Mucosa of rectum (tissue), 2 donors: ENCODE data around the gene SMIM44.

Experiments
- H3K27ac ChIP-seq, 2 donors: one replicate each; pipeline ENCODE4 v1.7.0; 2013; ENCODE audit warnings: inconsistent platforms in 2 of 2, low read depth in 2 of 2, low read length in 2 of 2
- H3K27me3 ChIP-seq, 2 donors: one replicate each; pipeline ENCODE4 v1.7.0; 2013; ENCODE audit warnings: low read length in 2 of 2; ENCODE audit not compliant: control insufficient read depth in 2 of 2, insufficient read depth in 2 of 2
- H3K36me3 ChIP-seq, 2 donors: one replicate each; pipeline ENCODE4 v1.7.0; 2013; ENCODE audit warnings: low read length in 2 of 2; ENCODE audit not compliant: control insufficient read depth in 2 of 2, insufficient read depth in 2 of 2
- H3K4me1 ChIP-seq, 2 donors: one replicate each; pipeline ENCODE4 v1.7.0; 2013; ENCODE audit warnings: low read length in 2 of 2, mild to moderate bottlenecking in 1 of 2; ENCODE audit not compliant: control insufficient read depth in 2 of 2, insufficient read depth in 2 of 2
- H3K4me3 ChIP-seq, 2 donors: one replicate each; pipeline ENCODE4 v1.7.0; 2013; ENCODE audit warnings: low read length in 2 of 2
- H3K9ac ChIP-seq, 2 donors: one replicate each; pipeline ENCODE4 v1.7.0; 2013; ENCODE audit warnings: low read length in 2 of 2, low read depth in 1 of 2, mild to moderate bottlenecking in 1 of 2
- H3K9me3 ChIP-seq, 2 donors: one replicate each; pipeline ENCODE4 v1.7.0; 2013; ENCODE audit warnings: low read length in 2 of 2; ENCODE audit not compliant: control insufficient read depth in 2 of 2
- donor health status: healthy.
- donor health status: Normal muscosa, but diverticular disease.

Gene SMIM44

DNA sequence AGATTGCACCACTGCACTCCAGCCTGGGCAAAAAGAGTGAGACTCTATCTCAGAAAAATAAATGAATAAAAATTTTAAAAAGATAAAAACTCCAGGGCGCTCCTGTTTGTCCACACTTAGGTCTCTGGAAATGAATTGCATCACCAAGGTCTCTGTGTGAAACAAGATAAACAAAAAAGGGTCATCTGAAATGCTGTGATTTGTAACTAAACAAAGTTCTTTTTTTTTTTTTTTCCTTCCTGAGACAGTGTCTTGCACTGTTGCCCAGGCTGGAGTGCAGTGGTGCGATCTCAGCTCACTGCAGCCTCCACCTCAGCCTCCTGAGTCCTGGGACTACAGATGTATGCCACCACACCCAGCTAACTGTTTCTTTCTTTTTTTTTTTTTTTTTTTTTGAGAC is 34.4 kb upstream of the SMIM44 start:
- Histone ChIP-seq H3K27me3 (no peaks in the 10 kb centered on the region), H3K9me3 (no peaks in the 10 kb centered on the region), H3K4me1 (peaks cover 0 to 2% of the 10 kb centered on the region in 2 donors), H3K27ac (no peak overlapping the region), H3K36me3 (peaks cover 7 to 19% of the 10 kb centered on the region in 2 donors), H3K9ac (no peak overlapping the region), H3K4me3 (no peak overlapping the region)

DNA sequence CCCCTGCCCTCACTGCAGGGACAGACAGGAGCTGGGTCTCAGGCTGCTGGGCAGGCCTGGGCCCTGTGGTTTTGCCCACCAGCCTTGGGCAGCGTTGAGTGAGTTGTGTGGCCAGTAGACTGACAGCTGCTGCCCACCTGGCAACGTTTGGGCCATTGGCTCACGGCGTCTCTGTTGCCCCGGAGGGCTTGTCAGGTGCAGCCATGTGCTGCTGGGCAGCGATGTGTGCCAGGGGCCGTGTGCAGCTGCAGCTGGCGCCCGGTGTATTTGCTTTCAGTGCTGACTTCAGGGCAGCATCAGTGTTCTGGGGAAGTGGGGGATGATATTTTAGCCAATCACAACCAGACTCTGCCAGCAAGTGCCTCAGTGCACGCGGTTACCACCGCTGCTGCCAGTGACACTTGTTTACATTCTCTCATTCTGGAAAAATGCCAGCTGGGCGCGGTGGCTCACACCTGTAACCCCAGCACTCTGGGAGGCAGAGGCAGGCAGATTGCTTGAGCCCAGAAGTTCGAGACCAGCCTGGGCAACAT is 33.5 kb upstream of the SMIM44 start:
- H3K27me3 ChIP-seq, result no peaks in the 10 kb centered on the region
- H3K4me3 ChIP-seq, result no peak overlapping the region
- peaks cover 5 to 15% of the 10 kb centered on the region in 2 donors for H3K36me3 ChIP-seq
- peaks cover 0 to 2% of the 10 kb centered on the region in 2 donors for H3K4me1 ChIP-seq
- no peak overlapping the region for H3K9ac ChIP-seq
- no peaks in the 10 kb centered on the region for H3K9me3 ChIP-seq
- H3K27ac ChIP-seq, result no peak overlapping the region

DNA sequence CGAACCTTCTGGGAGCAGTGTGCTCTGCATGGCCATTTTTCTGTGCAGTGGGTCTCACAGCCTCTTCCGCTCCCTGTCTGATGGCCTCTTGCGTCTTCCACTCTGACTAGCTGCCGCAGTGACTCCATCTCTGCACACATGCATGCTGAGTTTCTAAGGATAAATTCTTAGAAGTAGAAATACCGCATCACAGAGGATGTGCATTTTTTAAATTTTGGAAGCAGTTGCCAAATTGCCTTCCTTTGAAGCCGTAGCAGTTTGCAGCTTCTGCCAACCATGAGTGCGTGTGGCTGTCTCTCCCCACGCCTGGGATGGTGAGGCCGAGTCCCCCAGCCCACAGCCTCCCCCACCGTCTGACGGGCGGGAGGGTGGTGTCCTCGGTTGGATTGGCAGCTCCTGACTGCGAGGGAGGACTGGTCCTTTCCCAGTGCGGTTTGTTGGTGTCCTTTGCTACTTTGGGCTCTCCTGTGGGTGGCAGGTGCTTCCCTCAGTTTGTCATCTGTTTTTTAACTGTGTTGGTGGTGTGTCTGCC is 32.7 kb upstream of the SMIM44 start:
- H3K4me3 ChIP-seq, result no peak overlapping the region
- no peaks in the 10 kb centered on the region for H3K9me3 ChIP-seq
- H3K9ac ChIP-seq, result no peak overlapping the region

DNA sequence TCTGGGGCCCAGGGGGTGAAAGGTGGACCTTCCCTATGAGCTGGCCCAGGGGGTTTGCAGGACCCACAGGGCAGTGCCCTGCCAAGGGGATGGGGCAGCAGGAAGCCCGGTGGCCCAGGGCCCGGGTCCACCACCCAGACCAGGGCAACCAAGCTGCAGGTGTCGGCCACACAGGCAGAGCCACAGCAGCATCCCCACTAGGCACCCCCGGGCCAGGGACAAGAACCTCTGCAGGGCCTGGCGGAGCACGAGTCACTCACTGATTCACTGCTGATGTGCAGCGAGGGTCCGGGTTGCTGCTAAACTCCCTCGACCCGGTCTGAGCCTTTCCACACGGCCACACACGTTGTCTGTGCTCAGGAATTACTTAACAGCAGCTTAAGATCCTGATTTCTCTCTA is 31.7 kb upstream of the SMIM44 start:
- Histone ChIP-seq H3K27ac (no peak overlapping the region), H3K9ac (no peak overlapping the region)

More for the DNA sequence above, 32.7 kb upstream of the SMIM44 start:
- H3K27me3 ChIP-seq, result no peaks in the 10 kb centered on the region
- peaks cover 0 to 2% of the 10 kb centered on the region in 2 donors for H3K4me1 ChIP-seq
- H3K36me3 ChIP-seq, result peaks cover 5 to 17% of the 10 kb centered on the region in 2 donors
- no peak overlapping the region for H3K27ac ChIP-seq

DNA sequence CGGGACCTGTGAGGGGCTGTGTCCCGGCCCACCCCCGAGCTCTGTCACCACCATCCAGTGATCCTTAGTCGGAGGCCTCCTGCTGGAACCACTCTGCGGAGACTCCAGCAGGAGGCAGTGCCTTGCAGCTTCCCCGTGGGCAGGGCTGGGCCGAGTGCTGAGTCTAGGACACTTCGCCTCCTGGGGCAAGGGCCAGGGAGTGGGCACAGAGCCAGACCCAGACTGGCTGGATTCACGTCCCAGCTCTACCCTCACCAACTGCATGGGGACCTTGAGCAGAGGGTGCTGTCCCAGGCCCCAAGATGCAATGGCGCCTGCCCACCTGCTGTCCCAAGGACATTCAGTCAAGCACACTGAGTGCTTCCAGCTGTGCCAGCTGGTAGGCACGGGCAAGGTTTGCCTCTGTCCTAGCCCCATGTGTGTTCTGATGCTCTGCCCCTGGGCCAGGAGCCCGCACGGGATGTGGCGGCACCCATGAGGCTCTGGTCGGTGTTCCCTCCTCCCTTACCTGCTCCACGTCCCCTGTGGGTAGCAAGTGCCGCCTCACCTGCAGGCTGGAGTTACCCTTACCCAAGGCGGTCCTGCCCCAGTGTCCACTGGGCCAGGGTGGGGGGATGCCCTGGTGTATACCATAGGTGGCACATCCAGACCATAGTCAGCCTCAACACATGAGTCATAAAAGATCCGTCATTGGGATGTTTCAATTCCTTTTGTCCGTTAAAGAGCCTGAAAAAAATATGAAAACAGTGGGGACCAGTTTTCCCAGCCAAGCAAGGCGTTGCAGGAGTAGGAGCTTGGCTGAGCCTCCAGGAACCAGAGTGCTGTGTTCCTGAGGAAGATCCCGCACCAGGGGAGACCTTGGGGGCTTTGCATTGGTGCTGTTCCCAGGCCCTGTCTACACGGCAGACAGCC is 30.2 kb upstream of the SMIM44 start:
- Histone ChIP-seq H3K4me3 (no peak overlapping the region), H3K9ac (no peak overlapping the region), H3K36me3 (peaks cover 0 to 11% of the 10 kb centered on the region in 2 donors), H3K9me3 (no peaks in the 10 kb centered on the region), H3K4me1 (peaks cover 0 to 2% of the 10 kb centered on the region in 2 donors), H3K27me3 (no peaks in the 10 kb centered on the region), H3K27ac (no peak overlapping the region)

More for the DNA sequence above, 31.7 kb upstream of the SMIM44 start:
- Histone ChIP-seq H3K4me3 (no peak overlapping the region), H3K9me3 (no peaks in the 10 kb centered on the region), H3K4me1 (peaks cover 0 to 2% of the 10 kb centered on the region in 2 donors), H3K27me3 (no peaks in the 10 kb centered on the region), H3K36me3 (peaks cover 5 to 12% of the 10 kb centered on the region in 2 donors)

DNA sequence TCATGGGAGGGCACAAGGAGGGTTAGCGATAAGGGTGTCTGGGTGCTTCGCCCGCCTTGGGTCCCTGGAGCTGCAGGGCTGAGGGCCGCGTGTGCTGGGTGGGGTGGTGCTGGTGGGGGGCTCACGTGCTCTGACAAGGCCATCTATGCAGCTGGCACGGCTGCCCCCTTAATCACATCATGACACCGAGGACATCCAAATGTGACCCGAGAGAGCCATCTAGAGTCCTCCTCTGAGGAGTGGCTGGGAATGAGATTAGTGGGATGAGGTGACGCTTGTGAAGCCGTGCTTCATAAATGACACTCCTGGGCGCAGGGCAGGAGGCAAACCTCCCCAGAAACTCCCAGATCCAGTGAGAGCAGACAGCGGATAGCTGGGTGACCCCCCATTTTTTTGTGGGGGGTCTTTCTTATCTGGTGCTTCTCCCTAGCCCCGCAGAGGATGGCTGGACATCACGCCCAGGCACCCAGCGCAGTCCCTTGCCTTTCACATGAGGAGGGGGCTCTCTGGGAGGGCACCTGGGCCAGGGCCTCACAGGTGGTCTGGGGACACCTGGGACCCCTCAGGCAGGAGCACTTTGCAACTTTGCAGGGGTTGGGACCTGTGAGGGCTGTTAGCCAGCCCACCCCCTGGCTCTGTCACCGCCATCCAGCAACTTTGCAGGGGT is 29.5 kb upstream of the SMIM44 start:
- Histone ChIP-seq H3K27me3 (no peaks in the 10 kb centered on the region), H3K9me3 (no peaks in the 10 kb centered on the region), H3K9ac (no peak overlapping the region), H3K4me3 (no peak overlapping the region), H3K27ac (no peak overlapping the region), H3K4me1 (peaks cover 0 to 3% of the 10 kb centered on the region in 2 donors), H3K36me3 (peaks cover 0 to 9% of the 10 kb centered on the region in 2 donors)

DNA sequence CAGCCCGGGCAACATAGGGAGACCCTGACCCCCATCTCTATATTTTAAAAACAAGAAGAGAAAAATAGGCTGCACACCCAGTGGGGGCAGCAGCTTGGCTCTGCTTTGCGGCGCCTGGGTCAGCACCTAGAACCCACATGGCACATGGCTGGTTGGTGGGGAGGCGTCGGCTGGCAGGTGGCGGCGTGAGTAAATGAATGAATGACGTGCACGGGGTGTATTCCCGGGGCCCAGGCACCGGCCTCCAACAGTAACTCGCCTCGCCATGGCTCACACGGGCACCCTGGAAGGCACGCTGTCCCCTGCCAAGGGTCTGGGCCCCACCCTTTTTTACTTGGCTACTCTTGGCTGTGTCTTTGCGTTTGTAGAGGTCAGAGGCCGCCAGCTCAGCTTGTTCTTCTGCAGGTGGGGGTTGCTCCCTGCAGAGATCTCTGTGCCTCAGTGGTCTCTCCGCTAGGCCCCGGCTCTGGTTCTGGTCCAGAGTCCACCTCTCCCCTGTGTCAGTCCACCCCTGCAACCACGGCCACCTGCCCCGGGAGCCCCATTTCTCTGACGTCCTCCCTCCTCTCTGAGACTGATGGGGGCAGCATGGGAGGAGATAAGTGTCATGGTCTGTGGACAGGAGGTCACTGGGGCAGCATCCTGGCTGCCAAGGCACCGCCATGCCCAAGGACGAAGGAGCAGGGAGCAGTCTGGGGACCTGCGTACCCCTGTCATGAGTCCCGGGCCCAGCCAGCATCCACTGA is 28.4 kb upstream of the SMIM44 start:
- H3K4me3 ChIP-seq, result no peak overlapping the region
- no peak overlapping the region for H3K27ac ChIP-seq
- no peaks in the 10 kb centered on the region for H3K27me3 ChIP-seq
- peaks cover 5 to 9% of the 10 kb centered on the region in 2 donors for H3K4me1 ChIP-seq
- no peaks in the 10 kb centered on the region for H3K9me3 ChIP-seq
- no peak overlapping the region for H3K9ac ChIP-seq
- peaks cover 0 to 9% of the 10 kb centered on the region in 2 donors for H3K36me3 ChIP-seq

DNA sequence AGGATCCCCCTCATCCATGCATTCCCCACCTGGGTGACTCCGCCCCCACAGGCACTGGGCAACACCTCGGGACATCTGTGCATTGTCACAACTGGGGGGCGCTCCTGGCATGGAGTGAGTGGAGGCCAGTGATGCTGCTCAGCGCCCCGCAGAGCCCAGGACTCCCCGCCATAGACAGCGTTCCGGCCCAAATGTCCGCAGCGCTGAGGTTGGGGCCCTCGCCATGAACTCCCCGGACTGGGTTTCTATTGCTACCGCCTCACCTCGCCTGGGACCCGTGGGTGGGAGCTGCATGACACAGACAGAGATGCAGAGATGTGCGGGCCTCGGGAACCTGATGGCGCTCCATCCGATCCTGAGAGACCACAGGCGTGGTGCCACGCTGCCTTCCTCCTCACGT is 27.5 kb upstream of the SMIM44 start:
- H3K4me1 ChIP-seq, result peaks cover 6 to 7% of the 10 kb centered on the region in 2 donors
- H3K27me3 ChIP-seq, result no peaks in the 10 kb centered on the region
- no peaks in the 10 kb centered on the region for H3K9me3 ChIP-seq
- H3K36me3 ChIP-seq, result peaks cover 0 to 9% of the 10 kb centered on the region in 2 donors
- H3K9ac ChIP-seq, result no peak overlapping the region
- no peak overlapping the region for H3K4me3 ChIP-seq
- H3K27ac ChIP-seq, result no peak overlapping the region

DNA sequence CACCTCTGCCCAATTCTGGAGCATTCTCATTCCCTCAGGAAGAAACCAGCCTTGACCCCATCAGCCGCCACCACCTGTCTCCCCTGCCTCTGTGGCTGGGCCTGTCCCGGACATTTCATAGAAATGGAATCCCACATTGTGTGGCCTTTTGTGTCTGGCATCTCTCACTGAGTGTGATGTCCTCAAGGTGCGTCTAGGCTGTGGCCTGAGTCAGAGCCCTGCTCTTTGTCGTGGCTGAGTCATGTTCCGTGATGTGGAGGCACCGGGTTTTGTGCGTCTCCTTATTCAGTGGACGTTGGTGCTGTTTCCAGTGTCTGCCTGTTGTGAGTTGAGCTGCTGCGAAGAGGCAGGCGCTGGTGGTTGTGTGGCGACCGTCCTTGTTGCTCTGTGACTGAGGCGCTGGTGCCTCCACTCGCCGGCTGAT is 26.3 kb upstream of the SMIM44 start:
- Histone ChIP-seq H3K9ac (no peak overlapping the region), H3K4me1 (peaks cover 7 to 11% of the 10 kb centered on the region in 2 donors), H3K27ac (no peak overlapping the region), H3K36me3 (peaks cover 0 to 9% of the 10 kb centered on the region in 2 donors), H3K4me3 (no peak overlapping the region), H3K27me3 (no peaks in the 10 kb centered on the region), H3K9me3 (no peaks in the 10 kb centered on the region)
